GM12865 (cell line): ENCODE measurements around the gene CFAP53.

ENCODE experiments used
- DNase-seq: peaks from one replicate; pipeline ENCODE4 v3.0.0; 2010; ENCODE audit warnings: low read depth
- H3K4me3 ChIP-seq: 2 replicates; pipeline ENCODE4 v1.5.1; 2011; ENCODE audit warnings: mild to moderate bottlenecking, low read depth, low read length, control low read depth
- TF ChIP-seq, protein P1 (sequence below): IDR thresholded peaks from 2 replicates; pipeline ENCODE4 v1.5.1; 2011; ENCODE audit warnings: low read length, control low read depth, low read depth, inconsistent platforms; ENCODE audit not compliant: insufficient read depth; ENCODE audit errors: missing control alignments

The CFAP53 gene

DNA sequence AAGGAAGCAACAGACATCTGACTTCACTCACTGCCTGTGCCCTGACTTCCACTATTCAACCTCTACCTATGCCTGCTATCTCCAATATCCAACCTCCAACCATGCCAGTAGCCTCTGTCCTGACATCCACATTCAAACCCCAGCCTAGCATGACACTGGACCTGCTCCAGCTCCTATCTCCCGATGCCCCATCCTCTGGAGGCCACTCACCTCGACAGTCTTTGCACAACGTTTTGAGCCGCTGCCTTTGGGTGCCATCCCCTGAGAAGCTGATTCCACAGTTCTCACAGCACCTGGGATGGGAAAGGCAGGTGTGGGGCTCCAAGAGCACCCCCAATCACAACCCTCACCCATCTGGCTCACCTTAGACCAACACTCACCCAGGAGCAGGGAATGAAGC is 10.2 kb upstream of the CFAP53 start:
- no peak for DNase-seq
- H3K4me3 ChIP-seq = no peak overlapping the region
- TF ChIP-seq, protein P1, sequence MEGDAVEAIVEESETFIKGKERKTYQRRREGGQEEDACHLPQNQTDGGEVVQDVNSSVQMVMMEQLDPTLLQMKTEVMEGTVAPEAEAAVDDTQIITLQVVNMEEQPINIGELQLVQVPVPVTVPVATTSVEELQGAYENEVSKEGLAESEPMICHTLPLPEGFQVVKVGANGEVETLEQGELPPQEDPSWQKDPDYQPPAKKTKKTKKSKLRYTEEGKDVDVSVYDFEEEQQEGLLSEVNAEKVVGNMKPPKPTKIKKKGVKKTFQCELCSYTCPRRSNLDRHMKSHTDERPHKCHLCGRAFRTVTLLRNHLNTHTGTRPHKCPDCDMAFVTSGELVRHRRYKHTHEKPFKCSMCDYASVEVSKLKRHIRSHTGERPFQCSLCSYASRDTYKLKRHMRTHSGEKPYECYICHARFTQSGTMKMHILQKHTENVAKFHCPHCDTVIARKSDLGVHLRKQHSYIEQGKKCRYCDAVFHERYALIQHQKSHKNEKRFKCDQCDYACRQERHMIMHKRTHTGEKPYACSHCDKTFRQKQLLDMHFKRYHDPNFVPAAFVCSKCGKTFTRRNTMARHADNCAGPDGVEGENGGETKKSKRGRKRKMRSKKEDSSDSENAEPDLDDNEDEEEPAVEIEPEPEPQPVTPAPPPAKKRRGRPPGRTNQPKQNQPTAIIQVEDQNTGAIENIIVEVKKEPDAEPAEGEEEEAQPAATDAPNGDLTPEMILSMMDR = no peak

DNA sequence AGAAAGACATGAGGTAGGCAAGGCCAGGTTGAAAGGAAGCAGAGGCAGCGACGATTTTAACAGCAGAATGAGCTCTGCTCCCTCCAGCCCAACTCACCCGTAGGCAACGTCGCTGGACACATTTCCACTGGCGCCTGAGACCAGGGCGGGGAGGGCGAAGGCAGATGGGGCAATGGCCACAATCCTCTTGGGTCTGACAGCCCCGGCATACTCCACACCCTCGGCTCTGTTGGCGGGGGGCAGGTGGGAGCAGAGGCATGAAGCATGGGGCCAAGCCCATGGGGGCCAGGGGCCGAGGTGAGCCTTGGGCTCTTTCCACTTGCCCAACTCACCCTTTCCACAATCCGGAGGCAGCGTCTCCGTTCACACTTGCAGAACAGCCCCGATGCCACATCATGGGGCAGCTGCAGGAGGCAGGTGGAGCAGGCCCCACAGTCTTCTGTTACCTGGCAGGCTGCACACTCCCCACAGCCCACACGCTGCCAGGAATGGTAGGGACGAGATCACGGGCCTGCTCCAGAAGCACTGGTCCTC is 9.3 kb upstream of the CFAP53 start:
- no peak overlapping the region for H3K4me3 ChIP-seq
- TF ChIP-seq, protein P1 = no peak
- DNase-seq = no peak

DNA sequence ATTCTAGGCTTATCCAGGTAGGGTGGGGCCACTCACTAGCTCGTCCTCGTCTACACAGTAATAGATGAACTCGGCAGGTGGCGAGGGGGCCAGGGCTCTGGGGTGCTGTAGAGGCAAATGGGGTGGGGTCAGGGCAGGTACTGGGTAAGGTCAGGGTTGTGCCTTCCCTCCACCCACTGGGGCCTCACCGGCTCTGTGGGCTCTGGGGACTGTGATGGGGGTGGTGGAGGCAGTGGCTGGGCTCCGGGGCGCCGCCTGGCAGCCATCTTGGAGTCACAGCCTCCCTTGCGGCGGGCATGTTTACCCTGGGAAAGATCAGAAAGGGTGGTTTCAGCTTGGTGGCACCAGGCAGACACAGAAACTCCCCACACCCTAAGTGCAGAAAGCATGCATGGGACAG is 8.6 kb upstream of the CFAP53 start:
- TF ChIP-seq, protein P1 = no peak
- H3K4me3 ChIP-seq = no peak overlapping the region

DNA sequence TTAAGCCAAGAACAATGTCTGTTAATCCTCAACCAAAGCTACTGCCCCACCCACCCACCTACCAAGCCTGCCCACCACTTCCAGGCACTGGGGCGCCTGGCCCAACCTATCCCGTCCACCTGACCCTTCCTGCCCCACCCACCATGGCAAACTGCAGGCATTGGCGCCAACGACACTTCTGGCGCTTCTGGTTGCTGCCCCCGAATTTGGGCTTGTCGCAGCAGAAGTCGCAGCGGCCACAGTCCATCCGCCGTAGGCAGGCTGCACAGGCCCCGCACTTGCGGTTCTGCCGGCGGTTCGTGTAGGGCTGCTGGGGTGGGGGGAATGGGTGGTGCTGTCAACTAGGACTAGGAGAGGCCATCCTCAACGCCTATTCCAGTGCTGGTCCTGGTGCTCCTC is 7.7 kb upstream of the CFAP53 start:
- no peak overlapping the region for H3K4me3 ChIP-seq
- no peak for DNase-seq
- TF ChIP-seq, protein P1 = no peak

More for the DNA sequence above, 8.6 kb upstream of the CFAP53 start:
- DNase-seq = no peak

DNA sequence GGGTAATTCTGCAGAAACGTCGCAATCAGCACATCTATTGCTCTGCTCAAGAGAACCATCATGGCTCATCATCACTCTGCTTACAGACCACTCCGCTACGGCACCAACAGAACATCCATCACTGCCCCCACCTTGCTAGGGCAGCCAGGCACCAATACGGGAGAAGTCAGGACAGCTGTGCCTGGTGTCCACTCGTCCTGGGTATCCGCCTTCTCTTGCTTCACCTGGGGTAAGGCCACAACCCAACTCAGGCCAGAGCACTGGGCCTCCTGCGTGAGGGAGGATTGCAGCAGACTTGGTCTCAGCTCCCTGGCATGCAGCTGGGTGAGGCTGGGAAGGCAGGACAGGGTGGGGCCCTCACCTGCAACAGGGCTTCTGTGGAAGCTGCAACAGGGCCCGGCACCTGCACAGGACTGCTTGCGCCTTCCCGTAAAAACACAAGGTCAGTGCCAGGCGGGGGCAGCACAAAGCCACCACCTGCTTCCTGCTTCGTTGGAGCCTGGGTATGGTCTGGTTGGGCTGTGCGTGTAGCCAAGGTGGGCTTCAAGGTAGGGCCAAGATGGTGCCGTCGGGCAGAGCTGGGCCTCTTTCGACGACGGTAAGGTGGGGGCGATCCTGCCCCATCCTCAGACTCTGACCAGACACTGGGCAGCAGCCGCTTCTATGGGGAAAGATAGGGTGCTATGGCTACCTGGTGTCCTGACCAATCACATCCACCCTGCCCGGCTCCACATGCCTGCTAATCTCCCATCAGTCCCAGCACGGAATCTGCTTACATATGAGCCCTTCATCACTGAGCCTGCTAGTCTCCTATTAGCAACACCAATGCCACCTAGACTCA is 7.1 kb upstream of the CFAP53 start:
- TF ChIP-seq, protein P1 = no peak
- H3K4me3 ChIP-seq = no peak overlapping the region
- no peak for DNase-seq

DNA sequence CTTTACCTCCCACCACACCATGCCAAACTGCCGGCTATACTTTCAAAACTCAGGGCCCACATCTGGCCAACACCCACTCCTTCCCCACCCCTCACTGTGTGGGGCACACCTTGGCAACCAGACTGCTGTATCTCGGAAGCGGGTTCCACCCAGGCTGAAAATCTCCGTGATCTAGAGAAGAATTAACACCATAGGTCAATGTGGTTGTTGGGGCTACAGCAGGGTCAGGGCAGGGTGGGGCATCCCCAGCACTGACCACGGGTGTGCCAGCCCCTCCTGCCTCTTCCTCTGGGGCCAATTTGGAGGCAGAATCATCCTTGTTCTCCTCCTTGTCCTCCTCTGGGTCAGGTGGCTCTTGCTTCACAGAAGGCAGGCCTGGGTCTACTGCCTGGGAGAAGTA is 6.3 kb upstream of the CFAP53 start:
- no peak for DNase-seq
- TF ChIP-seq, protein P1 = no peak
- no peak overlapping the region for H3K4me3 ChIP-seq
